Measurements from ENCODE around the gene CCDC154. TPM values are rescaled to one million over a fixed set of nuclear protein-coding genes. Genes with fewer than 3 reads are reported as not detected.

The CCDC154 gene
- total and polyA plus RNA-seq, 2 of the 4 experiments (the other 2 are of a cell fraction): 0.09 TPM; not detected in 1

GRCh38 chr16:1430214-1430758 lies 14.1 kb downstream of the CCDC154 start:
- Histone ChIP-seq H3K4me3 (ENCODE audit: insufficient read depth, low read depth, low read length) (no peak overlapping the region), H2AK9ac (replicated peaks; ENCODE audit: low read depth, low read length, poor library complexity) (no peak overlapping the region), H3K36me3 (ENCODE audit: control insufficient read depth, insufficient read depth, low read length) (no peaks in the 10 kb centered on the region), H2AK5ac (ENCODE audit: low read depth, low read length) (no peak overlapping the region), H3K14ac (replicated peaks; ENCODE audit: low read depth, low read length) (no peak overlapping the region), H3K4me1 (ENCODE audit: control insufficient read depth, insufficient read depth, low read length) (no peaks in the 10 kb centered on the region), H4K8ac (ENCODE audit: low read depth in 2 of 2, low read length in 2 of 2) (no peak overlapping the region), H3K27ac (ENCODE audit: insufficient read depth, low read length) (no peak overlapping the region), H3K79me1 (ENCODE audit: low read depth in 1 of 2, low read length in 2 of 2) (no peaks in the 10 kb centered on the region), H3K4me2 (ENCODE audit: low read depth, low read length) (no peak overlapping the region), H3K27me3 (ENCODE audit: control insufficient read depth, insufficient read depth, low read length) (peaks cover 10% of the 10 kb centered on the region; the same call in 1 of the 2 replicates), H3K56ac (ENCODE audit: extremely low read depth, insufficient read depth, low read length) (no peak overlapping the region), H3K23ac (ENCODE audit: low read depth, low read length) (no peak overlapping the region), H4K91ac (ENCODE audit: insufficient read depth, low read depth, low read length) (no peak overlapping the region), H4K5ac (ENCODE audit: low read depth, low read length) (no peak overlapping the region), H3K9me1 (ENCODE audit: insufficient read depth, low read length) (no peaks in the 10 kb centered on the region), H2BK15ac (ENCODE audit: low read depth, low read length) (no peak overlapping the region), H2BK5ac (ENCODE audit: low read depth, low read length, poor library complexity, severe bottlenecking) (no peak overlapping the region), H3K18ac (ENCODE audit: low read depth, low read length) (no peak overlapping the region), H2BK20ac (ENCODE audit: low read depth, low read length) (no peak overlapping the region), H2BK120ac (ENCODE audit: low read depth, low read length) (no peak overlapping the region), H3K9me3 (ENCODE audit: control insufficient read depth, insufficient read depth, low read length) (no peaks in the 10 kb centered on the region), H3K9ac (ENCODE audit: low read depth, low read length) (no peak overlapping the region), H3K4ac (ENCODE audit: low read depth, low read length) (no peak overlapping the region), H2AFZ (replicated peaks; ENCODE audit: low read length, poor library complexity) (no peak overlapping the region), H4K20me1 (ENCODE audit: insufficient read depth, low read length) (no peaks in the 10 kb centered on the region)
- no peak for DNase-seq
- BruUV-seq (replicated peaks): no TSS peak
- no peak for TF ChIP-seq MAZ (IDR thresholded peaks at IDR 0.05; ENCODE audit: borderline replicate concordance, low read depth, low read length)
- no peak for TF ChIP-seq CEBPB (IDR thresholded peaks at IDR 0.05; ENCODE audit: low read depth, low read length)
- TF ChIP-seq RCOR1 (IDR thresholded peaks at IDR 0.05; ENCODE audit: insufficient replicate concordance, low read length): no peak
- no peak for TF ChIP-seq MAFK (IDR thresholded peaks at IDR 0.05; ENCODE audit: low read depth, low read length)
- TF ChIP-seq RFX5 (IDR thresholded peaks at IDR 0.05; ENCODE audit: low read depth, low read length): no peak
- TF ChIP-seq CHD1 (IDR thresholded peaks at IDR 0.05; ENCODE audit: low read depth, low read length): no peak
- ChIA-PET POLR2A (ENCODE audit: unreplicated experiment) (no interaction called here), CTCF (no interaction called here)
- no peak for ATAC-seq (ENCODE audit: low read depth)
- in situ Hi-C loops (cut with MboI; ENCODE audit: low sequenced_read_pairs): no loop called here
- WGBS, 2 experiments (ENCODE audit: extremely low coverage in 2 of 2, insufficient read length in 1 of 2): no CpG with 5 or more reads among the region's 14 CpGs
- intact Hi-C loops (cut with micrococcal nuclease): no loop called here
- dilution Hi-C loops (cut with HindIII; ENCODE audit: low sequenced_read_pairs, unreplicated experiment): no loop called here

All from IMR-90 (cell line).